MM.1S (cell line): ENCODE results near the gene GSTP1.

Experiments
- DNase-seq: peaks from one replicate; pipeline ENCODE4 v3.0.0-alpha.2; 2015
- H2AFZ ChIP-seq: fragments of 300-600 bp; sonication (generic); 2 replicates; pipeline ENCODE4 v1.6.0; 2016; ENCODE audit warnings: antibody characterized with exemption, low read length
- H3F3A ChIP-seq: fragments of 300-600 bp; sonication (generic); 2 replicates; pipeline ENCODE4 v1.6.1; 2016; ENCODE audit warnings: mild to moderate bottlenecking, antibody characterized with exemption, low read length, moderate library complexity, mixed read lengths; ENCODE audit not compliant: insufficient read depth
- H3K27ac ChIP-seq: fragments of 300-600 bp; sonication (generic); 2 replicates; pipeline ENCODE4 v1.5.1; 2016; ENCODE audit warnings: mild to moderate bottlenecking, low read length
- H3K27me3 ChIP-seq: fragments of 300-600 bp; sonication (generic); replicated peaks from 2 replicates; pipeline ENCODE4 v1.6.0; 2016; ENCODE audit warnings: low read length; ENCODE audit not compliant: insufficient read depth
- H3K36me3 ChIP-seq: fragments of 300-600 bp; sonication (generic); replicated peaks from 2 replicates; pipeline ENCODE4 v1.6.1; 2016; ENCODE audit warnings: mild to moderate bottlenecking, low read length, mixed read lengths; ENCODE audit not compliant: insufficient read depth
- H3K4me1 ChIP-seq: fragments of 300-600 bp; sonication (generic); 2 replicates; pipeline ENCODE4 v1.6.1; 2016; ENCODE audit warnings: low read length, mixed read lengths
- H3K4me2 ChIP-seq: fragments of 300-600 bp; sonication (generic); 2 replicates; pipeline ENCODE4 v1.6.0; 2016; ENCODE audit warnings: low read depth, low read length
- H3K4me3 ChIP-seq: fragments of 300-600 bp; sonication (generic); 2 replicates; pipeline ENCODE4 v1.5.1; 2016; ENCODE audit warnings: low read length, mixed read lengths
- H3K79me2 ChIP-seq: fragments of 300-600 bp; sonication (generic); 2 replicates; pipeline ENCODE4 v1.6.1; 2016; ENCODE audit warnings: mixed run types, low read length, mixed read lengths
- H3K9ac ChIP-seq: fragments of 300-600 bp; sonication (generic); 2 replicates; pipeline ENCODE4 v1.6.1; 2016; ENCODE audit warnings: low read length, mixed read lengths
- H3K9me2 ChIP-seq: fragments of 300-600 bp; sonication (generic); replicated peaks from 2 replicates; pipeline ENCODE4 v1.6.1; 2016; ENCODE audit warnings: mild to moderate bottlenecking, low read length, mixed read lengths; ENCODE audit not compliant: insufficient read depth
- H3K9me3 ChIP-seq: fragments of 300-600 bp; sonication (generic); replicated peaks from 2 replicates; pipeline ENCODE4 v1.6.1; 2016; ENCODE audit warnings: mild to moderate bottlenecking, low read length, mixed read lengths; ENCODE audit not compliant: insufficient read depth
- H4K20me1 ChIP-seq: fragments of 300-600 bp; sonication (generic); 2 replicates; pipeline ENCODE4 v1.6.1; 2016; ENCODE audit warnings: mild to moderate bottlenecking, low read length, moderate library complexity, mixed read lengths; ENCODE audit not compliant: insufficient read depth
- CTCF ChIP-seq: fragments of 300-600 bp; sonication (generic); IDR thresholded peaks from 2 replicates; pipeline ENCODE4 v1.5.1; 2016; ENCODE audit warnings: antibody characterized with exemption, low read length, mixed read lengths
- EZH2 ChIP-seq: fragments of 300-600 bp; sonication (generic); optimal IDR thresholded peaks from 2 replicates; pipeline ENCODE3; 2017; ENCODE audit warnings: low read depth, mild to moderate bottlenecking, antibody characterized with exemption, low read length, mixed read lengths
- EZH2phosphoT487 ChIP-seq: fragments of 300-600 bp; sonication (generic); IDR thresholded peaks from 2 replicates; pipeline ENCODE4 v1.6.1; 2018; ENCODE audit warnings: antibody characterized with exemption, low read length

The GSTP1 gene

GRCh38 chr11:67541198-67541597 is 42.4 kb upstream of the GSTP1 start:
- H3K9me2 ChIP-seq, result no peaks in the 10 kb centered on the region
- H3K9me3 ChIP-seq, result no peaks in the 10 kb centered on the region
- H3K27me3 ChIP-seq, result no peaks in the 10 kb centered on the region
- H3K4me3 ChIP-seq, result no peak overlapping the region
- H3K4me1 ChIP-seq, result no peaks in the 10 kb centered on the region
- TF ChIP-seq EZH2 (no peak), CTCF (no peak), EZH2phosphoT487 (no peak)
- H4K20me1 ChIP-seq, result no peaks in the 10 kb centered on the region
- no peaks in the 10 kb centered on the region for H3K79me2 ChIP-seq
- H3K4me2 ChIP-seq, result no peak overlapping the region
- H3F3A ChIP-seq, result no peaks in the 10 kb centered on the region
- no peaks in the 10 kb centered on the region for H3K36me3 ChIP-seq
- no peak overlapping the region for H3K9ac ChIP-seq
- no peak overlapping the region for H3K27ac ChIP-seq
- no peak for DNase-seq
- no peak overlapping the region for H2AFZ ChIP-seq

GRCh38 chr11:67542169-67542568 is 41.4 kb upstream of the GSTP1 start:
- Histone ChIP-seq H3K27me3 (no peaks in the 10 kb centered on the region), H3K9ac (no peak overlapping the region), H4K20me1 (no peaks in the 10 kb centered on the region), H3K79me2 (no peaks in the 10 kb centered on the region), H3K9me3 (no peaks in the 10 kb centered on the region), H3K36me3 (no peaks in the 10 kb centered on the region), H3K27ac (no peak overlapping the region), H3K9me2 (no peaks in the 10 kb centered on the region), H2AFZ (no peak overlapping the region), H3F3A (no peaks in the 10 kb centered on the region), H3K4me1 (no peaks in the 10 kb centered on the region), H3K4me2 (no peak overlapping the region), H3K4me3 (no peak overlapping the region)
- no peak for DNase-seq
- no peak for TF ChIP-seq EZH2phosphoT487
- no peak for TF ChIP-seq EZH2
- no peak for TF ChIP-seq CTCF

- Histone ChIP-seq H3K4me3 (no peak overlapping the region), H3K27ac (no peak overlapping the region), H4K20me1 (no peaks in the 10 kb centered on the region), H3F3A (no peaks in the 10 kb centered on the region), H3K27me3 (no peaks in the 10 kb centered on the region), H3K4me2 (no peak overlapping the region), H3K4me1 (no peaks in the 10 kb centered on the region), H3K36me3 (no peaks in the 10 kb centered on the region), H2AFZ (no peak overlapping the region), H3K9me2 (no peaks in the 10 kb centered on the region), H3K79me2 (no peaks in the 10 kb centered on the region), H3K9me3 (no peaks in the 10 kb centered on the region), H3K9ac (no peak overlapping the region)
- TF ChIP-seq CTCF, result no peak
- no peak for TF ChIP-seq EZH2phosphoT487
- no peak for TF ChIP-seq EZH2
- DNase-seq, result no peak
Measured at GRCh38 chr11:67542971-67543370, 40.6 kb upstream of the GSTP1 start.
